B cell (primary cell): ENCODE results near the gene MAD1L1. TPM values are rescaled to one million over a fixed set of nuclear protein-coding genes. Genes with fewer than 3 reads are reported as not detected.

Experiments
- ATAC-seq: fragments of 200-7000 bp; cut with Tn5 transposase; one replicate; pipeline ENCODE4 v1.10.0; 2021; ENCODE audit warnings: low read depth, mild to moderate bottlenecking, moderate number of reproducible peaks, moderate library complexity
- CTCF ChIA-PET: fragments of 350-600 bp; sonication (Branson Sonifier 250); formaldehyde crosslinking; loops from one replicate; lab custom pipeline; 2021; ENCODE audit warnings: antibody characterized with exemption, inconsistent platforms; lab: Charles Lee
- POLR2A ChIA-PET: fragments of 350-600 bp; sonication (Branson Sonifier 250); formaldehyde crosslinking; loops from one replicate; lab custom pipeline; 2021; ENCODE audit warnings: antibody characterized with exemption; lab: Charles Lee
- DNase-seq: peaks from one replicate; pipeline ENCODE4 v3.0.0; 2013
- H2AFZ ChIP-seq: 2 replicates; pipeline ENCODE4 v1.6.1; 2012; ENCODE audit warnings: mild to moderate bottlenecking, low read depth, low read length; ENCODE audit not compliant: insufficient read depth, poor library complexity, severe bottlenecking
- H3K27ac ChIP-seq, 2 donors: 1 replicate in 1 of 2; 2 replicates in 1 of 2; pipeline ENCODE4 v1.5.1; 2012 to 2013; ENCODE audit warnings: low read length in 2 of 2, mild to moderate bottlenecking in 2 of 2, moderate library complexity in 1 of 2
- H3K27me3 ChIP-seq, 4 experiments: fragments of 200-600 bp in 1 of 4; sonication (generic) in 1 of 4; replicated peaks in 1 of 4; 1 replicate in 2 of 4; 2 replicates in 2 of 4; pipeline versions ENCODE4 v1.6.1 to v1.7.0; 2013 to 2016; ENCODE audit warnings: low read length in 3 of 4, mild to moderate bottlenecking in 2 of 4, mixed read lengths in 1 of 4, moderate library complexity in 1 of 4; ENCODE audit not compliant: insufficient read depth in 4 of 4, control insufficient read depth in 3 of 4; ENCODE audit errors: control extremely low read depth in 1 of 4
- H3K36me3 ChIP-seq, 2 experiments: replicated peaks in 1 of 2; 1 replicate in 1 of 2; 2 replicates in 1 of 2; pipeline versions ENCODE4 v1.6.1 to v1.7.1; 2013; ENCODE audit warnings: low read length in 1 of 2; ENCODE audit not compliant: insufficient read depth in 2 of 2, control insufficient read depth in 1 of 2; ENCODE audit errors: control extremely low read depth in 1 of 2, extremely low read depth in 1 of 2
- H3K4me1 ChIP-seq, 2 donors: fragments of 200-600 bp in 1 of 2; sonication (generic) in 1 of 2; 1 replicate in 1 of 2; 2 replicates in 1 of 2; pipeline versions ENCODE4 v1.5.1 to v1.6.1; 2013 to 2017; ENCODE audit warnings: low read length in 2 of 2; ENCODE audit not compliant: control insufficient read depth in 2 of 2, insufficient read depth in 2 of 2
- H3K4me2 ChIP-seq: replicated peaks from 2 replicates; pipeline ENCODE3; 2012; ENCODE audit warnings: mild to moderate bottlenecking, low read depth, low read length; ENCODE audit not compliant: poor library complexity, severe bottlenecking
- H3K4me3 ChIP-seq, 5 experiments: fragments of 200-600 bp in 1 of 5; sonication (generic) in 1 of 5; 1 replicate in 3 of 5; 2 replicates in 2 of 5; pipeline versions ENCODE4 v1.5.1 to v1.7.0; 2011 to 2016; ENCODE audit warnings: low read length in 4 of 5, mild to moderate bottlenecking in 4 of 5, low read depth in 2 of 5, control low read depth in 1 of 5, moderate library complexity in 1 of 5; ENCODE audit not compliant: insufficient read depth in 1 of 5; ENCODE audit errors: control extremely low read depth in 1 of 5, extremely low read depth in 1 of 5
- H3K79me2 ChIP-seq: fragments of 200-600 bp; sonication (generic); one replicate; pipeline ENCODE4 v1.6.0; 2016; ENCODE audit warnings: low read length; ENCODE audit not compliant: control insufficient read depth, insufficient read depth
- H3K9ac ChIP-seq: fragments of 200-600 bp; sonication (generic); 2 replicates; pipeline ENCODE4 v1.6.1; 2017; ENCODE audit warnings: mild to moderate bottlenecking, low read length, moderate library complexity
- H3K9me3 ChIP-seq, 3 donors: one replicate each; pipeline versions ENCODE4 v1.6.1 to v1.7.1; 2013; ENCODE audit warnings: low read length in 2 of 3; ENCODE audit not compliant: control insufficient read depth in 2 of 3, insufficient read depth in 1 of 3; ENCODE audit errors: control extremely low read depth in 1 of 3
- H4K20me1 ChIP-seq: 2 replicates; pipeline ENCODE4 v1.6.0; 2012; ENCODE audit warnings: mild to moderate bottlenecking, low read length; ENCODE audit not compliant: insufficient read depth, control insufficient read depth, poor library complexity, severe bottlenecking
- H3K27ac Mint-ChIP-seq: one replicate; pipeline ENCODE4 v1.8.0; 2021; ENCODE audit warnings: mixed read lengths
- H3K27me3 Mint-ChIP-seq: one replicate; pipeline ENCODE4 v1.8.0; 2021; ENCODE audit warnings: mixed read lengths
- H3K4me1 Mint-ChIP-seq: one replicate; pipeline ENCODE4 v1.8.0; 2021; ENCODE audit warnings: mixed read lengths
- H3K4me3 Mint-ChIP-seq: one replicate; pipeline ENCODE4 v1.8.0; 2021; ENCODE audit warnings: mixed read lengths
- H3K9me3 Mint-ChIP-seq: one replicate; pipeline ENCODE4 v1.8.0; 2022; ENCODE audit warnings: mixed read lengths; ENCODE audit not compliant: insufficient read depth
- EZH2 ChIP-seq: IDR thresholded peaks from 2 replicates; pipeline ENCODE4 v1.6.1; 2012; ENCODE audit warnings: borderline replicate concordance, low read depth, mild to moderate bottlenecking, moderate library complexity, low read length; ENCODE audit not compliant: insufficient read depth, poor library complexity, severe bottlenecking
- WGBS: methylation state at CpG from one replicate; pipeline ENCODE4 v1.1.5; 2013; ENCODE audit warnings: missing lambda C conversion rate; ENCODE audit not compliant: insufficient coverage; 5-methylcytosine and 5-hydroxymethylcytosine counted together
- intact Hi-C: fragments of 100-400 bp; cut with micrococcal nuclease; formaldehyde crosslinking; loops from one replicate; pipeline ENCODE4 v1.10.0; 2022
- polyA plus RNA-seq: library from polyadenylated mRNA; depleted of rRNA; stranded (reverse); fragments of >200 nt; gene quantifications from 2 replicates; pipeline ENCODE4 v1.2.3, GENCODE V29; 2012
- total RNA-seq, 2 donors: library from RNA; stranded (reverse); fragments of 120-200 nt in 1 of 2; gene quantifications; 1 replicate in 1 of 2; 2 replicates in 1 of 2; pipeline versions ENCODE4 v1.2.3 to v1.2.4, GENCODE V29; 2013 to 2022
- TF ChIP-seq, protein P1 (sequence below): fragments of 200-600 bp; IDR thresholded peaks from one replicate; pipeline ENCODE4 v1.8.0; 2022; ENCODE audit warnings: antibody characterized with exemption, mild to moderate bottlenecking

Gene MAD1L1
- total and polyA plus RNA-seq, 2 donors (not counting 1 experiment from before 2014, with no cell fraction given), result 86.7 to 110 TPM

DNA sequence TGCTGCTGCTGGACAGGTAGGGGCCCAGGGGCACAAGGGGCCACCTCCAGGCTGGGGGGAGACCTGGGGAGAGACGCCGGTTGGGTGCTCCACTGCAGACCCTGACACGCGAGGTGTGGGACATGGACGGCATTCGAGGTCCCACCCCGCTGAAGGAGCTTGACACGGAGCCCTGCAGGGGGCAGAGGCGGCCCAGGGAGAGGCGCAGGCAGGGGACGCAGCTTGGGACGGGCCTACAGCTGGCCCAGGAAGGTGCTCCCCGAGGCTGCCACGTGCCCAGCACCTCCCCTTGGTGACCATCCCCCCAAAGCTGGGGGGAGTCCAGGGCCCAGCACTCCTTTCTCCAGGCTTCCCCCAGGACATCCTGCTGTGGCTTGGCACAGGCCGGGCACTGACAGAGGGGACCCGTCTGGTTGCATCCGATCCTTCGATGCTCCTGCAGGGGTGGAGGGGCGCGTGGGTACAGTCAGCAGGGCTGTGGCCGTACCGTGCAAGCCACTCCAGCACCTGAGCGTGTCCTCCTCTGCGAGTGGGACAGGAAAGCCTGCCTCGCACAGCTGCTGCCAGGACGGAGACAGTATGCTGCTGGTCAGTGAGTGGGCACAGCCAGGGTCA is 388.3 kb downstream of the MAD1L1 start:
- DNase-seq (no peak), ATAC-seq (peak; percentile 16)
- WGBS, result 81% methylated on average over 26 of the region's 26 CpGs
- Mint-ChIP-seq H3K27ac (no peak overlapping the region), H3K27me3 (no peaks in the 10 kb centered on the region), H3K4me1 (peaks cover 15% of the 10 kb centered on the region), H3K4me3 (no peak overlapping the region), H3K9me3 (no peaks in the 10 kb centered on the region)
- intact Hi-C loops, result no loop called here
- Histone ChIP-seq H3K36me3 (peaks cover 0 to 9% of the 10 kb centered on the region in 2 experiments), H2AFZ (no peak overlapping the region), H3K4me2 (peak overlapping the region; percentile 44), H3K9me3 (no peaks in the 10 kb centered on the region), H3K4me1 (peaks cover 10 to 11% of the 10 kb centered on the region in 2 donors), H3K27ac (no peak overlapping the region), H3K27me3 (no peaks in the 10 kb centered on the region), H3K9ac (no peak overlapping the region), H4K20me1 (peaks cover 55% of the 10 kb centered on the region), H3K79me2 (no peaks in the 10 kb centered on the region), H3K4me3 (no peak overlapping the region)
- CTCF ChIA-PET, result interaction anchor here (1.6 kb wide), 1 partner anchor 503 kb away, joined by 6 read pairs; no protein-coding TSS in a partner anchor
- POLR2A ChIA-PET, result interaction anchor here (1.3 kb wide), 1 partner anchor 18 kb away, joined by 3 read pairs; no protein-coding TSS in a partner anchor
- TF ChIP-seq, protein P1, sequence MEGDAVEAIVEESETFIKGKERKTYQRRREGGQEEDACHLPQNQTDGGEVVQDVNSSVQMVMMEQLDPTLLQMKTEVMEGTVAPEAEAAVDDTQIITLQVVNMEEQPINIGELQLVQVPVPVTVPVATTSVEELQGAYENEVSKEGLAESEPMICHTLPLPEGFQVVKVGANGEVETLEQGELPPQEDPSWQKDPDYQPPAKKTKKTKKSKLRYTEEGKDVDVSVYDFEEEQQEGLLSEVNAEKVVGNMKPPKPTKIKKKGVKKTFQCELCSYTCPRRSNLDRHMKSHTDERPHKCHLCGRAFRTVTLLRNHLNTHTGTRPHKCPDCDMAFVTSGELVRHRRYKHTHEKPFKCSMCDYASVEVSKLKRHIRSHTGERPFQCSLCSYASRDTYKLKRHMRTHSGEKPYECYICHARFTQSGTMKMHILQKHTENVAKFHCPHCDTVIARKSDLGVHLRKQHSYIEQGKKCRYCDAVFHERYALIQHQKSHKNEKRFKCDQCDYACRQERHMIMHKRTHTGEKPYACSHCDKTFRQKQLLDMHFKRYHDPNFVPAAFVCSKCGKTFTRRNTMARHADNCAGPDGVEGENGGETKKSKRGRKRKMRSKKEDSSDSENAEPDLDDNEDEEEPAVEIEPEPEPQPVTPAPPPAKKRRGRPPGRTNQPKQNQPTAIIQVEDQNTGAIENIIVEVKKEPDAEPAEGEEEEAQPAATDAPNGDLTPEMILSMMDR, result no peak
- TF ChIP-seq EZH2, result no peak

DNA sequence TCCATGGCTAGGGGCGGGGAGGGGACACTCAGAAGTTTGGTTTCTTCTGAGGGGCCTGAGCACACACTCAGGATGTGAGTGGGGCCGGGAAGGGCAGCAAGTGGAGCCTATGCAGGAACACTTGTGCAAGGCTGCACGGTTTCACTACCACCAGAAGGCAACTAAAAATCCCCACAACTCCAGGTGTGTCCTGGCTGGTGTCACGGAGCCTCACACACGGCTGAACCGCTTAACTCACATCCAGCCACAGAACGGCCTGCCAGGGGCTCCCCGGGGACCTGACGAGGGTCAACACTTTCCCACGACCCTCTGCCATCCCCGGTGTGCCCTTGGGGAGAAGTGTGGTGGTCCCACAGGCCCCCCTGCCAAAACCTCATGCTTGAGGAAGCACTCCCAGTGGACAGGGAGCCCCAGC is 388.8 kb downstream of the MAD1L1 start:
- ATAC-seq, result peak; percentile 57
- POLR2A ChIA-PET, result interaction anchor here (1.3 kb wide), 1 partner anchor 19 kb away, joined by 3 read pairs; no protein-coding TSS in a partner anchor

More for the DNA sequence above, 388.8 kb downstream of the MAD1L1 start:
- no peak overlapping the region for H3K4me3 ChIP-seq
- Mint-ChIP-seq H3K27ac (no peak overlapping the region), H3K27me3 (no peaks in the 10 kb centered on the region), H3K4me1 (peaks cover 15% of the 10 kb centered on the region), H3K9me3 (no peaks in the 10 kb centered on the region), H3K4me3 (no peak overlapping the region)
- H2AFZ ChIP-seq, result no peak overlapping the region
- DNase-seq, result no peak
- no peaks in the 10 kb centered on the region for H3K9me3 ChIP-seq
- intact Hi-C loops, result no loop called here
- H4K20me1 ChIP-seq, result peaks cover 50% of the 10 kb centered on the region
- WGBS, result 14% methylated on average over 11 of the region's 11 CpGs
- no peaks in the 10 kb centered on the region for H3K79me2 ChIP-seq
- peaks cover 10 to 11% of the 10 kb centered on the region in 2 donors for H3K4me1 ChIP-seq
- CTCF ChIA-PET, result interaction anchor here (0.6 to 1.6 kb wide), 2 partner anchors 494 to 504 kb away, joined by 4 to 6 read pairs; no protein-coding TSS in a partner anchor
- H3K4me2 ChIP-seq, result peak overlapping the region; percentile 44
- no peak overlapping the region for H3K27ac ChIP-seq
- peaks cover 0 to 5% of the 10 kb centered on the region in 2 experiments for H3K36me3 ChIP-seq
- no peak for TF ChIP-seq EZH2
- TF ChIP-seq, protein P1, result no peak
- no peaks in the 10 kb centered on the region for H3K27me3 ChIP-seq
- H3K9ac ChIP-seq, result no peak overlapping the region
